GM10266 (cell line): ENCODE results near the gene RRP8.

Source experiments
- DNase-seq: peaks from one replicate; pipeline ENCODE4 v3.0.0; 2012; ENCODE audit errors: extremely low spot score
- CTCF ChIP-seq: IDR thresholded peaks from 2 replicates; pipeline ENCODE4 v1.5.1; 2012; ENCODE audit warnings: mild to moderate bottlenecking, low read depth; ENCODE audit not compliant: control insufficient read depth, insufficient read depth; ENCODE audit errors: missing control alignments

RRP8 gene

DNA sequence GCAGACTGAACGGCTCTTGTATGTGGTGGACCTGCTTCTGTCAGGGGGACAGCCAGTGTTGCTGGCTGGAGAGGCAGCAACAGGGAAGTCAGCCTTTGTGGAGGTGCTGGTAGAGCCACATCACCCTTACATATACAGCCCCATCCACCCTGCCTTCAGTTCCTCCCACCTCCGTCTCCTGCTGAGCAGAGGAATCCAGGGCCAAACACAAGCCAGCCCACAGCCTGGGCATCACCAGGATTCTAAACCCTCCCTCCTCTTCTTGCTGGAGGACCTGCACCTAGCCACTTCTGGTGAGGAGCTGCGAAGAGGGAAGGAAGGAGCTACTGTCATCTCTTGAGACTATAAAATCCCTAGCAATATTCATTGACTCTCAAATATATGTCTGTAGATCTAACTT, 54.8 kb downstream of the RRP8 start:
- no peak for DNase-seq
- TF ChIP-seq CTCF: no peak

DNA sequence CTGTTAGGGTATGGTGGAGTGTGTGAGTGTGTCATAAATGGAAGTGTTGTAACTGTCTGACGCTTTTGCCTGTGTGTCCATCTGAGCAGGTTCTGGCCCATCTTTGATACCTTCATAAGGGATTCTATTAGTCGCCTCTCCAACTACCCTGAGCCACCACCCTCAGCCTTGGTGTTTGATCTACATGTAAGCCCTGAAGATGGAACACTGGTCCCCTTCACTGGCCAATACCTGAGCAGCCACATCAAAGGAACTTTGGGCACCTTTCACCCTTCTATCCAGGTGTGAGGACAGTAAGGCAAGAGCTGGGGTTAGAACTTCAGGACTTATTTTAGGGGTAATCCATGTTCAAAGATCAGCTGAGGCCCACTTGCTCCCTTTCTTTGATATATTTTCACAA, 55.3 kb downstream of the RRP8 start:
- no peak for DNase-seq
- no peak for TF ChIP-seq CTCF

DNA sequence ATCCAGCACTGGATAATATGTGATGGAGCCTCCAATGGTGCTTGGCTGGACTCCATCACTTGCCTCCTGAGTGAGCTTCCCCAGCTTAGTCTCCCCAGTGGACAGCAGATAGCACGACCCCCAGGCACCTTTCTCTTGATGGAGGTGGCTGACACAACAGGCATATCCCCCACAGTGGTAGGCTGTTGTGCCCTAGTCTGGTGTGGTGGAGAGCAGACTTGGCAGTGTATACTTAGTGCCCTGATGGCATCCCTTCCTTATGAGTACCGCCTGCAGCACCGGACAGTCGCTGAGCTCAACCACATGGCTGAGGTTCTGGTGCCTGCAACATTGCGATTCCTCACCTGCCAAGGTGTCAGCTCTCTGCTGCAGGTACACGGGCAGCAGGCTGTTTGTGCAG, 56.2 kb downstream of the RRP8 start:
- no peak for DNase-seq
- no peak for TF ChIP-seq CTCF

DNA sequence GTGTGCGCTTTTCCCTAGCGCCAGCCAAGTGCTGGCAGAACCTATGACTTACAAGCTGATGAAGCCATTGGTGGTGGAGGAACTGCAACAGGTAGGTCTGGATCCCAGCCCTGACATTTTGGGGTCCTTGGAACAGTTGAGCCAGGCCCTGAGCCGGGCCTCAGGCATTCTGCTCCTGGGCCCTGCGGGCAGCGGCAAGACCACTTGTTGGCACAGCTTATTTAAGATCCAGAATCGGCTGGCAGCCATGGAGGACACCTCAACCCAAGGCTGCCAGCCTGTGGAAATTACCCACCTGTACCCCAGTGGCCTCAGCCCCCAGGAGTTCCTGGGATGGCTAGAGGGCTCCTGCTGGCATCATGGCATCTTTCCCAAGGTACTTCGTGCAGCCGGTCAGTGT, 56.7 kb downstream of the RRP8 start:
- no peak for TF ChIP-seq CTCF
- DNase-seq: no peak

GRCh38 chr11:6545917-6546605, 57.4 kb downstream of the RRP8 start:
- DNase-seq: no peak
- no peak for TF ChIP-seq CTCF
